Activated CD4-positive, alpha-beta T cell treated with anti-CD3 and anti-CD28 coated beads, Interleukin-2, Interleukin-4, amounts not matched to agents 100 ng/mL and 50 ng/mL, durations not matched to agents 16 hours and 8 hours (primary cell): Measurements from ENCODE around the gene LUZP2.
"Not testable (repeated sequence)": the region's sequence is repeated elsewhere in the genome, so short reads cannot be mapped to it uniquely, and the experiment has no call there.

Experiments used
- DNase-seq: peaks from one replicate; pipeline ENCODE4 v3.0.0-alpha.2; 2020; ENCODE audit warnings: low spot score

The LUZP2 gene

GRCh38 chr11:24820541-24820940 lies 323.7 kb downstream of the LUZP2 start:
- DNase-seq, result no peak

DNA sequence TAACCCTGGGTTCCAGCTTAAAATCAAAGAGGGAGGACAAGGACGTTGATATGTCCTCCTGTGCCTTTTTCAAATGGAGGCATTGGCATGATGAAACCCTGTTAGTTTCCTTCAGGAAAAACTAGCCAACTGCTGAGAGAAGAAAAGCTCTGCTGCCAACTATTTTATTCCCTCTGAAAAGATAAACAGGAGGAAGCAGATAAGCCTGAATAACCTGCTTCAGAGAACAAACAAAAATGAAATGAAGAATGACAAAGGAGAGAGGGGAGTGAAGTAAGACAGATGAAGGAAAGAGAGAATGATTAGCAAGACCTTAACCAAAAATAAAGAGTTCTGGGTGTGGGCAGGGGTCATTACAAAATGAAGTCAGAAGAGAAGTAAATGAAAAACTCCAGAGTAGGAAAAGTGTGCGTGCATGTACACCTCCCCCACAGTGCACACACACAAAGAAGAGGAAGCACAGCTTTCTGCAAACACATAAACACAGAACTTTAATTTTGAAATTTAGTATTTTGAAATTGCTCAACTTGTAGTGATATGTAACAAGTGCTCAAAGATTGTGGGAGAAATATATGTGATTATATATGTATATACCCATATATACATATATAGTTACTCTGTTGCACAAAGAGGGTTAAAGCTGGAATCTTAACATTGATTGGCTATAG lies 332.2 kb downstream of the LUZP2 start:
- no peak for DNase-seq

- DNase-seq, result no peak
These were observed 336.7 kb downstream of the LUZP2 start for GRCh38 chr11:24833573-24833972.

DNA sequence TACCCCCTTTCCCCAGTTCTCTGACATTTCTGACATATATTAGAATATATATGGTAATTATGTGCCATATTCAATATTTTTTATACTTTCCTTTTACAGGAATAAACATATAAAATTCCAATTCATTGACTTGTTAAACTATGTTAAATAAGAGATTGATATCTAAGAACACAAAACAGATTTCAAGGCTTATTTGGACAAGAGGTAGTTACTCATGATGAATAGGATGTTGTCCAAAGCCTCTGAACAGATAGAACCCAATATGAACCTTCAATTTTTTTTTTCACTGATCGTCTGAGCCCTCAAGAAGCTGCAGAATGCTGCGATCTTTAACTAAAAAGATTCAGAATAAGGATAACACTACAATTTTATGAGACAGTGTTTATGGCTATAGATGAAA lies 340.3 kb downstream of the LUZP2 start:
- DNase-seq, result no peak

GRCh38 chr11:24842308-24842707 lies 345.5 kb downstream of the LUZP2 start:
- no peak for DNase-seq

DNA sequence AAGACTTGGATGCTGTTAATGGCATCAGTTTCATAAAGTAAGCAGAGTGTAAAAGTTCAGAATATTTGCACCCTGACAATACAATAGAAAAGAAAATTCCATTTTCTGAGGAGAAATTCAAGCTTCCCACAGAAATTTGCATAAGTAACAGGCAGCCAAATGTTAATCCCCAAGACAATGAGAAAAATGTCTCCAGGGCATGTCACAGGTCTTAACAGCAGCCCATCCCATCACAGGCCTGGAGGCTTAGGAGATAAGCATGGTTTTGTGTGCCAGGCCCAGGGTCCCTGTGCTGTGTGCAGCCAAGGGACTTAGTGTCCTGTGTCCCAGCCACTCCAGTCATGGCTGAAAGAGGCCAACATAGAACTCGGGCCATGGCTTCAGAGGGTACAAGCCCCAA lies 347.6 kb downstream of the LUZP2 start:
- DNase-seq, result no peak

GRCh38 chr11:24848857-24849256 lies 352.0 kb downstream of the LUZP2 start:
- no peak for DNase-seq

GRCh38 chr11:24855951-24856350 lies 359.1 kb downstream of the LUZP2 start:
- DNase-seq, result no peak

GRCh38 chr11:24859801-24860300 lies 363.0 kb downstream of the LUZP2 start:
- DNase-seq, result no peak

DNA sequence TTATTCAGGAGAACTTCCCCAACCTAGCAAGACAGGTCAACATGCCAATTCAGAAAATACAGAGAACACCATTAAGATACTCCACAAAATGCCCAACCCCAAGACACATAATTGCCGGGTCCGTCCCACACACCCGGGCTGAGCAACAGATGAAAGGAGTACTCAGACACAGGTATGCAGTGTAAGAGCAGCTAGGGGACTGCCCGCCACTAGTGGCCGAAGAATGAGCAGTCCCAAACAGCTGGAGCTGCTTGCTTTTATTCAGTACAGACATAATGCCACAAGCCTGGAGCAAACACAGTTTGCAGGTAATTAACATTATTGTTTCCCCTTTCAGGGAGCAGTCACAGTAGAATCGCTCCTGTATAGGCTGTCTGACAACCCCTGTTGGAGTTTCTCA lies 364.6 kb downstream of the LUZP2 start:
- DNase-seq, result no peak

- DNase-seq, result no peak
These were observed 369.9 kb downstream of the LUZP2 start for GRCh38 chr11:24866743-24867142.

GRCh38 chr11:24870048-24870447 lies 373.2 kb downstream of the LUZP2 start:
- no peak for DNase-seq

DNA sequence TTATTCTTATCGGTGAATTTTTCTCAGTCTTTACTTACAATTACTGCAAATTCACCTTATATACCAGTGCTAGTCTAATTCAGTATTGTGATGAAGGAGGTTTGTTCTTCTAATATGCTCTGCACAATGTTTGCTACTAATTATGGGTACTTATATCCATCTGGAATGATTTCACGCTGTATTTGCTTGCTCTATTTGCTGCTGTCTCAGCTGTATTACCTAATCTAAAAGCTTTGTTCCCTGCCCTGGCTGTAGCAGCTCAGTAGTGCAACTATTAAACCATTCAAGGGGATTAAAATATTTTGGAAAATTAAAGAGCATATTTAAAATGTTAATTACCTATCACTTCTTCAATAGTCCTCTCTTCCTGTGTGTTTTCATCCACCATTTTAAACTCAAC lies 375.3 kb downstream of the LUZP2 start:
- DNase-seq, result no peak

DNA sequence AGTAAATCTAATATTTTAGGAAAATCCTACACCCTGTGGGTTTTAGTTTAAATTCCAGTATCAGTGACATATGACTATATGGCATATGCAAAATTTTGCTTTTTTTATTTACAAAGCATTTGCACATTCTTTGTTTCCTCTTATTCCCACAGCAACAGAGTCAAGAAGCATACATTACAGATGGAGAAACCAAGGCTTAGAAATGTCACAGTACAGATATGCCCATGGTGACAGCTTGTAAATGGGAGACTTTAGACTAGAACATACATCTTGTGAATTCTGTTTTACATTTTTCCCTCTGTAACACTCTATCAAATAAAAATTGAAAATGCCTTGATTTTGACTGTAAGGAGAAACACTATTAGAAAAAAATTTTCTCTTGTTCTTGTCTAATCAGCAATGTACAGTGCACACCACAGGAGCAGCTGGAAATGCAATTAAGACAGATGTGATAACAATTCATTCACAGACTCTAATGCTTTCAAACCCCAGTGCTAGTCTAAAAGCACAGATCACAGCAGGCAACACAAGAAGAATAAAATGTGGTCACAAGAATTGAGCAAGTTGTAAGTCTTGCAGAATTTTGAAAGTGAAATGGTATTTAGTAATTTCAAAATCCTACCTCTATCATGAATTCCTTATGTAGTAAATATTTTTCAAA lies 375.9 kb downstream of the LUZP2 start:
- no peak for DNase-seq

GRCh38 chr11:24880962-24881361 lies 384.1 kb downstream of the LUZP2 start:
- DNase-seq, result no peak

DNA sequence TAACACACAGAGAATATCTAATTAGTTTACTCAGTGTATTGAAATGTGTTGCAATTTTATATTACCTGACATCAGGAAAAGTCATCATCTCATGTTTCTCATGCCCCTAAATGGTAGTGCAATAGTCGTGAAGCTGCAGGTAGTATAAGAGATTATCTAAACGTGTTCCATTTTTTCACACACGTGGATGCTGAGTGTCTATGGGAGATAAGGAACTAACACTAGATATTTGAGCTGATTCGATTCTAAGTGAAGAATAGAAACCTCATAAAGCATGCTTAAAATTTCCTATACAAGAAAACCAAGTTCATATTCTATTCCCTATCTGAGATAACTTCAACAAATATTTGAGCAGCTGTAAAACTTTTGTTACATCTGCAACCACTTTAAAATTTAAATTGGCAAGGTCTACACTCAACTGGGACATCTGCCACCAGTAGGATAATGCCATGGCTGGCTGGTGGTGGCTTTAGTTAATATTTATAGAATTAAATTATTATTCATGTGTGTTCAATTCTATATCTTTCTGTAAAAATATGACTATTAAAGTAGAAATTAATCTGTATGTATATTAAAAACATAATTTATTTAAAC lies 388.8 kb downstream of the LUZP2 start:
- DNase-seq, result no peak

GRCh38 chr11:24886880-24887619 lies 390.2 kb downstream of the LUZP2 start:
- no peak for DNase-seq

- DNase-seq, result no peak
These were observed 393.6 kb downstream of the LUZP2 start for GRCh38 chr11:24890426-24890825.

GRCh38 chr11:24891845-24892492 lies 395.1 kb downstream of the LUZP2 start:
- not testable (repeated sequence) for DNase-seq

- DNase-seq, result no peak
These were observed 399.4 kb downstream of the LUZP2 start for GRCh38 chr11:24896118-24896835.

- DNase-seq, result no peak
These were observed 403.7 kb downstream of the LUZP2 start for GRCh38 chr11:24900514-24900913.
